Nephron progenitor cell (in vitro differentiated cells): ENCODE measurements around the gene GLIPR1L1.

Experiments used
- DNase-seq: peaks from one replicate; pipeline ENCODE4 v3.0.0; 2021
- H3K27ac Mint-ChIP-seq: 2 replicates; pipeline ENCODE4 v1.8.0; 2021; ENCODE audit warnings: mild to moderate bottlenecking, moderate library complexity, mixed read lengths
- H3K27me3 Mint-ChIP-seq: 2 replicates; pipeline ENCODE4 v1.8.0; 2021; ENCODE audit warnings: mild to moderate bottlenecking, low read depth, mixed read lengths; ENCODE audit not compliant: poor library complexity
- H3K36me3 Mint-ChIP-seq: 2 replicates; pipeline ENCODE4 v1.8.0; 2021; ENCODE audit warnings: low read depth, mixed read lengths
- H3K4me1 Mint-ChIP-seq: 2 replicates; pipeline ENCODE4 v1.8.0; 2021; ENCODE audit warnings: mixed read lengths
- H3K4me3 Mint-ChIP-seq: 2 replicates; pipeline ENCODE4 v1.8.0; 2021; ENCODE audit warnings: mild to moderate bottlenecking, moderate library complexity, mixed read lengths
- H3K9me3 Mint-ChIP-seq: 2 replicates; pipeline ENCODE4 v1.8.0; 2021; ENCODE audit warnings: mild to moderate bottlenecking, moderate library complexity, mixed read lengths
- TF ChIP-seq, protein P1 (sequence below): fragments of 200-600 bp; sonication (generic); IDR thresholded peaks from 2 replicates; pipeline ENCODE4 v1.5.0; 2021; ENCODE audit warnings: antibody characterized with exemption

The GLIPR1L1 gene

GRCh38 chr12:75334384-75335030 lies at the start of gene GLIPR1L1:
TSS of gene GLIPR1L1 (plus strand) at chr12:75334670. CDS start at chr12:75334729, 59 bp downstream.
- H3K36me3 Mint-ChIP-seq: no peaks in the 10 kb centered on the region
- DNase-seq: peak; percentile 95
- H3K27ac Mint-ChIP-seq: no peak within 1 kb of the TSS
- H3K4me1 Mint-ChIP-seq: peaks cover 23% of the 10 kb centered on the region
- H3K4me3 Mint-ChIP-seq: peak within 1 kb of the TSS; percentile 84
- H3K27me3 Mint-ChIP-seq: peaks cover 8% of the 10 kb centered on the region
- peaks cover 3% of the 10 kb centered on the region for H3K9me3 Mint-ChIP-seq
- TF ChIP-seq, protein P1, sequence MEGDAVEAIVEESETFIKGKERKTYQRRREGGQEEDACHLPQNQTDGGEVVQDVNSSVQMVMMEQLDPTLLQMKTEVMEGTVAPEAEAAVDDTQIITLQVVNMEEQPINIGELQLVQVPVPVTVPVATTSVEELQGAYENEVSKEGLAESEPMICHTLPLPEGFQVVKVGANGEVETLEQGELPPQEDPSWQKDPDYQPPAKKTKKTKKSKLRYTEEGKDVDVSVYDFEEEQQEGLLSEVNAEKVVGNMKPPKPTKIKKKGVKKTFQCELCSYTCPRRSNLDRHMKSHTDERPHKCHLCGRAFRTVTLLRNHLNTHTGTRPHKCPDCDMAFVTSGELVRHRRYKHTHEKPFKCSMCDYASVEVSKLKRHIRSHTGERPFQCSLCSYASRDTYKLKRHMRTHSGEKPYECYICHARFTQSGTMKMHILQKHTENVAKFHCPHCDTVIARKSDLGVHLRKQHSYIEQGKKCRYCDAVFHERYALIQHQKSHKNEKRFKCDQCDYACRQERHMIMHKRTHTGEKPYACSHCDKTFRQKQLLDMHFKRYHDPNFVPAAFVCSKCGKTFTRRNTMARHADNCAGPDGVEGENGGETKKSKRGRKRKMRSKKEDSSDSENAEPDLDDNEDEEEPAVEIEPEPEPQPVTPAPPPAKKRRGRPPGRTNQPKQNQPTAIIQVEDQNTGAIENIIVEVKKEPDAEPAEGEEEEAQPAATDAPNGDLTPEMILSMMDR: peak; percentile 92

DNA sequence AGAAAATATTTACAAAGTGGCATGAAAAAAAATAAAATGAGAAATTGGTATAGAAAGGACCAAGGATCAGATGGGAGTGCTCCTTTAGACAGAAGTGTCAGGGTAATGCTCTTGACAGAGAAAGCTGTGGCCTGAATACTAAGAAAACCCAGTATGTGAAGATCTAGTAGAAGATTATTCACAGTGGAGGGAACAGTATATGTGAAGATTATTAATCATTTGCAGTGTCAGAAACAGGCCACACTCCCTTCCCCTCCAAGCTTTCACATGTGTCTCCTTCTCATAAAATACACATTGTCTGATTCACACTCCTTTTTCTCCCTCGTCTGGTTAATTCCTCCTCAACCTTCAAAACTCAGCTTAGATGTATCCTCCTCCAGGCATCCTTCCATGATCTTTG lies 45.6 kb upstream of the GLIPR1L1 start:
- peaks cover 11% of the 10 kb centered on the region for H3K4me1 Mint-ChIP-seq
- peak overlapping the region; percentile 52 for H3K27ac Mint-ChIP-seq
- TF ChIP-seq, protein P1: no peak
- DNase-seq: no peak
- no peak overlapping the region for H3K4me3 Mint-ChIP-seq
- H3K36me3 Mint-ChIP-seq: no peaks in the 10 kb centered on the region
- no peaks in the 10 kb centered on the region for H3K27me3 Mint-ChIP-seq
- no peaks in the 10 kb centered on the region for H3K9me3 Mint-ChIP-seq

DNA sequence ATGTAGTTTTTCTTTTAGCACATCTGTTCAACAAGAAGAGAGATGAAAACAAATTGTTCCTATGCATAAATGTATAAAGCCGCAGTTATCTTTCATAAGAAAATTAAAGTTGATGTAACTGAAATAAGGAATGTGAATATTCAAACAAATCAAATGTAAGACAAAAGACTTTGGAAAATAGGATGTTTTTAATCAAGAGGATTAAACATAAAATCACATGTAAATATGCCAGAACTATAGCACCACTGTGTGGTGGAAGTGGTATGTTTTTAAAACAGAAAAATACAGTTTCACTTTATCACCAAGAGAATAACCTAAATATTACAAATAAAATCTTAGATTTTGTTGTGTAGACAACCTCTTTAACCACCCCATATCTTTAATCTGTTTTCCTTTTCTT lies 44.7 kb upstream of the GLIPR1L1 start:
- TF ChIP-seq, protein P1: no peak
- Mint-ChIP-seq H3K27me3 (no peaks in the 10 kb centered on the region), H3K27ac (no peak overlapping the region), H3K4me3 (no peak overlapping the region), H3K9me3 (no peaks in the 10 kb centered on the region), H3K36me3 (no peaks in the 10 kb centered on the region), H3K4me1 (peaks cover 17% of the 10 kb centered on the region)
- DNase-seq: no peak

- Mint-ChIP-seq H3K4me1 (peaks cover 20% of the 10 kb centered on the region), H3K36me3 (peaks cover 5% of the 10 kb centered on the region), H3K4me3 (no peak overlapping the region), H3K27ac (no peak overlapping the region), H3K27me3 (no peaks in the 10 kb centered on the region), H3K9me3 (no peaks in the 10 kb centered on the region)
- DNase-seq: no peak
- TF ChIP-seq, protein P1: no peak
Measured at GRCh38 chr12:75291014-75291413, 43.5 kb upstream of the GLIPR1L1 start.

DNA sequence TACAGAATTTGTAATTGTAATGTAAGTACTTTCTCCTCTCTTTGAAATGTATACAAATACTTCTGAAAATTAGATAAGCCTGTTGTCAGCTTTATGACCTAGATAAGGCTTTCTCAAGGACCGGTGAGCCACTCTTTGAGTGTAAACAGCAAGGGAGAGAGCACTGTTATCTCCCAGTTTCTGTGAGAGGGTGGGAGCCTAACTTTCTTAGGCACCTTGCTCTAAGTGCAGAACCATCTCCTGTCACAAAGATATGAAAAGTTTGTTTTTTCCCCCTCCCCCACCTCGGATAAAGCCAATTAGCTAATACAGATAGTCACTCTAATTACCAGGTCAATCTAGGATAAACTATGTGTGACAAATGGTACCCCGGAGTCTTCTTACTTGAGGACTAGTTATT lies 40.1 kb upstream of the GLIPR1L1 start:
- H3K36me3 Mint-ChIP-seq: peaks cover 5% of the 10 kb centered on the region
- H3K4me3 Mint-ChIP-seq: no peak overlapping the region
- no peak for DNase-seq
- H3K4me1 Mint-ChIP-seq: peaks cover 9% of the 10 kb centered on the region
- H3K9me3 Mint-ChIP-seq: no peaks in the 10 kb centered on the region
- H3K27me3 Mint-ChIP-seq: no peaks in the 10 kb centered on the region
- TF ChIP-seq, protein P1: no peak
- peak overlapping the region; percentile 5 for H3K27ac Mint-ChIP-seq

GRCh38 chr12:75294797-75295196 lies 39.7 kb upstream of the GLIPR1L1 start:
- Mint-ChIP-seq H3K36me3 (peaks cover 5% of the 10 kb centered on the region), H3K4me3 (no peak overlapping the region), H3K9me3 (no peaks in the 10 kb centered on the region), H3K27ac (peak overlapping the region; percentile 5), H3K4me1 (peaks cover 9% of the 10 kb centered on the region), H3K27me3 (no peaks in the 10 kb centered on the region)
- TF ChIP-seq, protein P1: no peak
- DNase-seq: no peak
